IMR-90 (cell line): ENCODE data around the gene FGGY. TPM values are rescaled to one million over a fixed set of nuclear protein-coding genes. Genes with fewer than 3 reads are reported as not detected.

Experiments used
- ATAC-seq: fragments of 200-7000 bp; cut with Tn5 transposase; 2 replicates; pipeline ENCODE4 v1.9.1; 2020; ENCODE audit warnings: low read depth, mild to moderate bottlenecking, moderate library complexity
- BruUV-seq: library from RNA; stranded (reverse); fragments of 400-500 nt; replicated peaks from 2 replicates; lab custom pipeline; 2021; lab: Mats Ljungman, UMichigan
- CTCF ChIA-PET: fragments of 300-600 bp; formaldehyde crosslinking; extraction: SDS; loops from one replicate; lab custom pipeline; 2021; ENCODE audit warnings: antibody characterized with exemption; lab: Yijun Ruan, JAX
- POLR2A ChIA-PET: fragments of 300-600 bp; sonication (Branson Sonifier 250); formaldehyde crosslinking; loops from one replicate; lab custom pipeline; 2022; ENCODE audit warnings: antibody characterized with exemption; ENCODE audit not compliant: unreplicated experiment; lab: Charles Lee
- DNase-seq: peaks from one replicate; pipeline ENCODE4 v3.0.0; 2013
- H2AFZ ChIP-seq: replicated peaks from 2 replicates; pipeline ENCODE3; 2013; ENCODE audit warnings: low read length, mild to moderate bottlenecking; ENCODE audit not compliant: poor library complexity
- H2AK5ac ChIP-seq: 2 replicates; pipeline ENCODE4 v1.6.1; 2013; ENCODE audit warnings: low read depth, low read length, inconsistent platforms
- H2AK9ac ChIP-seq: replicated peaks from 2 replicates; pipeline ENCODE3; 2013; ENCODE audit warnings: mild to moderate bottlenecking, low read depth, low read length, moderate library complexity; ENCODE audit not compliant: poor library complexity
- H2BK120ac ChIP-seq: 2 replicates; pipeline ENCODE4 v1.6.1; 2013; ENCODE audit warnings: low read depth, low read length, inconsistent platforms
- H2BK15ac ChIP-seq: 3 replicates; pipeline ENCODE4 v1.6.1; 2013; ENCODE audit warnings: low read depth, low read length, inconsistent platforms
- H2BK20ac ChIP-seq: 2 replicates; pipeline ENCODE4 v1.6.1; 2013; ENCODE audit warnings: low read depth, mild to moderate bottlenecking, inconsistent platforms, low read length, moderate library complexity
- H2BK5ac ChIP-seq: 2 replicates; pipeline ENCODE4 v1.6.1; 2013; ENCODE audit warnings: mild to moderate bottlenecking, low read depth, low read length, inconsistent platforms; ENCODE audit not compliant: poor library complexity, severe bottlenecking
- H3K14ac ChIP-seq: replicated peaks from 2 replicates; pipeline ENCODE4 v1.6.1; 2013; ENCODE audit warnings: low read depth, low read length, inconsistent platforms
- H3K18ac ChIP-seq: 2 replicates; pipeline ENCODE4 v1.6.1; 2013; ENCODE audit warnings: low read depth, low read length, control low read depth
- H3K23ac ChIP-seq: 2 replicates; pipeline ENCODE4 v1.6.1; 2013; ENCODE audit warnings: low read depth, low read length, inconsistent platforms
- H3K27ac ChIP-seq: 2 replicates; pipeline ENCODE4 v1.5.1; 2013; ENCODE audit warnings: mild to moderate bottlenecking, control low read depth, low read length; ENCODE audit not compliant: insufficient read depth
- H3K27me3 ChIP-seq: 2 replicates; pipeline ENCODE4 v1.6.1; 2013; ENCODE audit warnings: low read length; ENCODE audit not compliant: control insufficient read depth, insufficient read depth
- H3K36me3 ChIP-seq: 2 replicates; pipeline ENCODE4 v1.6.1; 2013; ENCODE audit warnings: low read length, mixed read lengths; ENCODE audit not compliant: control insufficient read depth, insufficient read depth
- H3K4ac ChIP-seq: 2 replicates; pipeline ENCODE4 v1.6.1; 2013; ENCODE audit warnings: low read depth, low read length, inconsistent platforms
- H3K4me1 ChIP-seq: 2 replicates; pipeline ENCODE4 v1.6.1; 2013; ENCODE audit warnings: low read length, mixed read lengths; ENCODE audit not compliant: control insufficient read depth, insufficient read depth
- H3K4me2 ChIP-seq: 2 replicates; pipeline ENCODE4 v1.6.1; 2013; ENCODE audit warnings: low read depth, mild to moderate bottlenecking, control low read depth, low read length, moderate library complexity
- H3K4me3 ChIP-seq: 2 replicates; pipeline ENCODE4 v1.5.1; 2013; ENCODE audit warnings: low read depth, mild to moderate bottlenecking, control low read depth, low read length, moderate library complexity; ENCODE audit not compliant: insufficient read depth
- H3K56ac ChIP-seq: 2 replicates; pipeline ENCODE4 v1.6.1; 2013; ENCODE audit warnings: low read length, inconsistent platforms; ENCODE audit not compliant: insufficient read depth; ENCODE audit errors: extremely low read depth
- H3K79me1 ChIP-seq, 2 experiments: 2 replicates each; pipeline ENCODE4 v1.6.1; 2013; ENCODE audit warnings: low read length in 2 of 2, inconsistent platforms in 1 of 2, low read depth in 1 of 2
- H3K9ac ChIP-seq: 2 replicates; pipeline ENCODE4 v1.6.1; 2013; ENCODE audit warnings: low read depth, low read length, control low read depth
- H3K9me1 ChIP-seq: 2 replicates; pipeline ENCODE4 v1.6.1; 2013; ENCODE audit warnings: low read length, inconsistent platforms; ENCODE audit not compliant: insufficient read depth
- H3K9me3 ChIP-seq: 2 replicates; pipeline ENCODE4 v1.6.1; 2013; ENCODE audit warnings: low read length; ENCODE audit not compliant: control insufficient read depth, insufficient read depth
- H4K20me1 ChIP-seq: 2 replicates; pipeline ENCODE4 v1.6.1; 2013; ENCODE audit warnings: low read length, inconsistent platforms; ENCODE audit not compliant: insufficient read depth
- H4K5ac ChIP-seq: 2 replicates; pipeline ENCODE4 v1.6.1; 2013; ENCODE audit warnings: mild to moderate bottlenecking, low read depth, low read length, control low read depth
- H4K8ac ChIP-seq, 2 experiments: 2 replicates each; pipeline ENCODE4 v1.6.1; 2013; ENCODE audit warnings: low read depth in 2 of 2, low read length in 2 of 2, control low read depth in 1 of 2, inconsistent platforms in 1 of 2
- H4K91ac ChIP-seq: 2 replicates; pipeline ENCODE4 v1.6.1; 2013; ENCODE audit warnings: low read depth, low read length, inconsistent platforms; ENCODE audit not compliant: insufficient read depth
- CEBPB ChIP-seq: IDR thresholded peaks from 2 replicates; pipeline ENCODE4 v1.6.1; 2012; ENCODE audit warnings: low read depth, low read length, improper control_type of control experiment
- CTCF ChIP-seq: conservative IDR thresholded peaks from 2 replicates; pipeline ENCODE4 v1.5.1; 2012; ENCODE audit warnings: mild to moderate bottlenecking, low read depth, low read length, improper control_type of control experiment
- RAD21 ChIP-seq: IDR thresholded peaks from 2 replicates; pipeline ENCODE4 v1.6.1; 2012; ENCODE audit warnings: low read length, improper control_type of control experiment
- USF2 ChIP-seq: fragments of 150-350 bp; IDR thresholded peaks from 2 replicates; pipeline ENCODE4 v1.6.1; 2017; ENCODE audit warnings: mild to moderate bottlenecking, antibody characterized with exemption, low read length, low read depth
- WGBS, 2 experiments: methylation state at CpG; one replicate each; pipeline versions ENCODE4 v1.1.5 to v1.1.7; 2013; ENCODE audit warnings: missing lambda C conversion rate in 2 of 2; ENCODE audit not compliant: insufficient read length in 1 of 2; ENCODE audit errors: extremely low coverage in 2 of 2; 5-methylcytosine and 5-hydroxymethylcytosine counted together
- dilution Hi-C: fragments of 300-500 bp; cut with HindIII; formaldehyde crosslinking; loops from one replicate; pipeline ENCODE4 v1.14.3; 2018; ENCODE audit warnings: low sequenced_read_pairs; ENCODE audit not compliant: unreplicated experiment
- in situ Hi-C: fragments of 300-500 bp; cut with MboI; formaldehyde crosslinking; loops from 3 replicates; pipeline ENCODE4 v1.14.3; 2019; ENCODE audit warnings: low sequenced_read_pairs, inconsistent platforms, mixed read lengths
- intact Hi-C: fragments of 100-400 bp; cut with micrococcal nuclease; formaldehyde crosslinking; loops from 2 replicates; pipeline ENCODE4 v1.10.0; 2022
- polyA plus RNA-seq, 3 experiments: library from polyadenylated mRNA; depleted of rRNA; stranded (reverse); fragments of >200 nt; gene quantifications; 2 replicates each; pipeline ENCODE4 v1.2.3, GENCODE V29; 2012; ENCODE audit warnings: low replicate concordance in 1 of 3
- total RNA-seq: library from RNA; depleted of rRNA; stranded (reverse); fragments of >200 nt; gene quantifications from 2 replicates; pipeline ENCODE4 v1.2.3, GENCODE V29; 2012

Gene FGGY
- total and polyA plus RNA-seq, 2 of the 4 experiments (the other 2 are of a cell fraction) = 5.6 to 14.0 TPM

- intact Hi-C loops = no loop called here
- BruUV-seq = no TSS peak
- Histone ChIP-seq H2AK9ac (no peak overlapping the region), H3K79me1 (no peaks in the 10 kb centered on the region), H3K18ac (no peak overlapping the region), H2BK20ac (no peak overlapping the region), H2BK5ac (no peak overlapping the region), H3K4ac (no peak overlapping the region), H3K9ac (no peak overlapping the region), H4K20me1 (no peaks in the 10 kb centered on the region), H3K4me1 (peaks cover 2% of the 10 kb centered on the region), H2AK5ac (no peak overlapping the region), H3K9me3 (no peaks in the 10 kb centered on the region), H4K91ac (no peak overlapping the region), H3K36me3 (no peaks in the 10 kb centered on the region), H2AFZ (no peak overlapping the region), H3K56ac (no peak overlapping the region), H3K27ac (no peak overlapping the region), H4K8ac (no peak overlapping the region), H2BK15ac (no peak overlapping the region), H3K4me3 (no peak overlapping the region), H4K5ac (no peak overlapping the region), H3K14ac (no peak overlapping the region), H3K4me2 (no peak overlapping the region), H3K9me1 (no peaks in the 10 kb centered on the region; the same call in 1 of the 2 replicates), H3K23ac (no peak overlapping the region), H3K27me3 (no peaks in the 10 kb centered on the region), H2BK120ac (no peak overlapping the region)
- ChIA-PET POLR2A (no interaction called here), CTCF (no interaction called here)
- in situ Hi-C loops = loop anchor here (25.0 kb wide), 1 partner anchor 498 kb away; the partner anchor contains the start of gene JUN
- DNase-seq (peak; percentile 56), ATAC-seq (no peak)
- 80% methylated on average over 1 of the region's 4 CpGs; no CpG with 5 or more reads in 1 of the 2 experiments for WGBS, 2 experiments
- dilution Hi-C loops = no loop called here
- TF ChIP-seq CTCF = no peak
- no peak for TF ChIP-seq RAD21
- no peak for TF ChIP-seq USF2
- TF ChIP-seq CEBPB = peak; percentile 39; the same call in 1 of the 2 replicates
Observed at GRCh38 chr1:59285691-59286090, 11.2 kb upstream of the FGGY start.
